GM19193 (cell line): ENCODE data around the gene PIK3R2.
A peak's percentile ranks its signal among the peaks of the same experiment; 100 is the strongest.

ENCODE experiments used
- POLR2A ChIP-seq: IDR thresholded peaks from 4 replicates; pipeline ENCODE4 v1.6.1; 2011; ENCODE audit not compliant: insufficient read depth, insufficient read length; ENCODE audit errors: extremely low read depth

PIK3R2 gene

DNA sequence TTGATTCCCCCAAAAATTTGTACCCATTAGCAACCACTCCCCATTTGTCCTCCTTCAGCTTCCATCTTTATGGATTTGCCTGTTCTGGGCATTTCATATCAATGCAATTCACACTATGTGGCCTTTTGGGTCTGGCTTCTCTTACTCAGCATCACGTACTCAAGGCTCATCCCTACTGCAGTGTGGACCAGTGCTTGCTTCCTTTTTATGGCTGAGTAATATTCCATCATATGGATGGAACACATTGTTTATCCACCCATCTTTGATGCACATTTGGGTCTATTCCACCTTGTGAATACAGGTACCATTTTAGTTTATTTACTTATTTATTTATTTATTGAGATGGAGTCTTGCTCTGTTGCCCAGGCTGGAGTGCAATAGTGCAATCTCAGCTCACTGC, 12.5 kb upstream of the PIK3R2 start:
- no peak for TF ChIP-seq POLR2A

DNA sequence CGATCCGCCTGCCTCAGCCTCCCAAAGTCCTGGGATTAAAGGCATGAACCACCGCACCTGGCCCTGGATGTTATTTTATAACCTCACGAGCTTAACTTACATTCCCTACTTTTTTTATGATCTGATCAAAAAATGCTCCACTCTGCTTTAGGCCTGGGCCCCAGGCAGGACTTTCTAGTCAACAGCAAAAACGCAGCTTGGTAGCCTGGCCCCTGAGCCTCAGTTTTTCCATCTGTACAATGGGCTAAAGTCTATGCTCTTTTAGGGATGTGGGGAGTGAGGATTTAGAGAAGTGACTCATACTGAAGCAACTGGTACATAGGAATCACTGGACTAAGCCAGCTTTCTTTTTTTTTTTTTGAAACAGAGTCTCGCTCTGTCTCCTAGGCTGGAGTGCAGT, 11.9 kb upstream of the PIK3R2 start:
- no peak for TF ChIP-seq POLR2A

GRCh38 chr19:18143902-18144301, 9.1 kb upstream of the PIK3R2 start:
- TF ChIP-seq POLR2A = no peak

- TF ChIP-seq POLR2A = no peak
Observed at GRCh38 chr19:18144361-18144760, 8.6 kb upstream of the PIK3R2 start.

GRCh38 chr19:18144906-18145305, 8.1 kb upstream of the PIK3R2 start:
- TF ChIP-seq POLR2A = no peak

GRCh38 chr19:18145391-18145999, 7.5 kb upstream of the PIK3R2 start:
- no peak for TF ChIP-seq POLR2A

DNA sequence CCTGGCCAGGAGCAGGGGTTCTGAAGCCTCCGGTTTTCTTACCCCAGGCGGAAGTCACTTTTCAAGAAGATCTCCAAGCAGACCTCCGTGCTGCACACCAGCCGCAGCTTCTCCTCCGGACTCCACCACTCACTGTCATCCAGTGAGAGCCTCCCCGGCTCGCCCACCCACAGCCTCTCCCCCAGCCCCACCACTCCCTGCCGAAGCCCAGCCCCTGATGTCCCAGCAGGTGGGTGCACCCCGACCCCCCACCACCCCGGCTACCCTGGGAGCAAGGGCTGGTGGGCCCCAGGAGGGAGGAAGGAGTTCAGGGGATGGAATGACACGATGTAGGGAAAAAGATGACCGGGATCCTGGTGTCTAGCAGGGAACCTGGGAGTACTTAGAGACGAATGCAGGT, 5.6 kb upstream of the PIK3R2 start:
- no peak for TF ChIP-seq POLR2A

- no peak for TF ChIP-seq POLR2A
Observed at GRCh38 chr19:18149596-18149975, 3.4 kb upstream of the PIK3R2 start.

DNA sequence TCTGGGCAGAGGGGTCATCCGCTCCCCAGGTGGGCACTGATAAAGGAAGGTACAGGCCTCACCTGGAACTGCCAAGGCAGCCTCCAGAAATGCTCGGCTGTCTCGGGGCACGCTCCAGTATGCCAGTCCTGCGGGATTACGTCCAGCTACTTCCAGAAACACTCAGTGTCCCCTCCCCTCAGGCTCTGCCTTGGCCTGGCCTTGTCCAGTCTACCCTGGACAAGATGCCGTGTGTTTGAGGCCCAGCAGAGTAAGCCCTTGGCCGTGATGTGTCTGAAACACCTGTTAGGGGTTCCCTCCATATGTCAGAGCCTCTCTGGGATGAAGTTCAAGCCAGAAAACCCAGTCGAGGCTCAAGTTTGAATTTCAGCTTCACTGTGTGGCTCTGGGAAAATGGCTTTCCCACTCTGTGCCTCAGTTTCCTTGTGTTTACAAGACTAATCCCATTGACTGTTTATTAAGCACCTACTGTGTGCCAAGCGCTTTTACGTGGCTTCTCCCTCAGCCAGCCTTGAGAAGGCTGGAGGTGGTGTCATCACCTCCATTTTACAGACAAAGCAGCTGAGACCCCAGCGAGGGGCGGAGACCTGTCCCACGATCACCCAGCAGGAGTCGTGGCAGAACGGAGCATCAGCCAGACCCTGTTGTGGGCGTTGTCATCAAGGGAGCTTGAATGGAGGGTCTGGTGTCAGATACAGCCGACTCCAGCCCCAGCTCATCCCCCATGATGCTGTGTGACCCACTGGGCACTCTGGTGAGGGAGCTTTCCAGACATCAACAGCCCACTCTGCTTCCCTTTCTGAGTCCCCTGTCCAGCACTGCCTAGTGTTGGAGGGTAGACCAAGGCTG, 2.0 kb upstream of the PIK3R2 start:
- no peak for TF ChIP-seq POLR2A

DNA sequence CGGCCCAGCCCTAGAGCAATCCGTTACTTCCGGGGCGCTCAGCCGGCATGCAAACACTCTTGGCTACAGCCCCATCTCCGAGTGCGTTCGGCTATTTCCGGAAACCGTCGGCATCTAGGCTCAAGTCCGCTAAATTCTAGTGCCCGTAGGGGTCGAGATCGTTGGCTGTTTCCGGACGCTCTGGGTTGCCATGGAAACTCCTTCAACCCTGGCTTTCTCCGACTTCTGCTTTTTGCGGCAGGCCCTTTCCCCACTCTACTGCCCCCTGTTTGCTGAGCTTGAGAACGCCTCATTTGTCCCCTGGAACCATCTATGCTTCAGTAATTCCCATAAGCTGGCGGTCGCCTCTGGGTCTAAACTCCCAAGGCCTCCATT, 534 bp upstream of the PIK3R2 start:
- peak; percentile 61 for TF ChIP-seq POLR2A

- TF ChIP-seq POLR2A = no peak
Observed at GRCh38 chr19:18153556-18154134, 682 bp downstream of the PIK3R2 start.

DNA sequence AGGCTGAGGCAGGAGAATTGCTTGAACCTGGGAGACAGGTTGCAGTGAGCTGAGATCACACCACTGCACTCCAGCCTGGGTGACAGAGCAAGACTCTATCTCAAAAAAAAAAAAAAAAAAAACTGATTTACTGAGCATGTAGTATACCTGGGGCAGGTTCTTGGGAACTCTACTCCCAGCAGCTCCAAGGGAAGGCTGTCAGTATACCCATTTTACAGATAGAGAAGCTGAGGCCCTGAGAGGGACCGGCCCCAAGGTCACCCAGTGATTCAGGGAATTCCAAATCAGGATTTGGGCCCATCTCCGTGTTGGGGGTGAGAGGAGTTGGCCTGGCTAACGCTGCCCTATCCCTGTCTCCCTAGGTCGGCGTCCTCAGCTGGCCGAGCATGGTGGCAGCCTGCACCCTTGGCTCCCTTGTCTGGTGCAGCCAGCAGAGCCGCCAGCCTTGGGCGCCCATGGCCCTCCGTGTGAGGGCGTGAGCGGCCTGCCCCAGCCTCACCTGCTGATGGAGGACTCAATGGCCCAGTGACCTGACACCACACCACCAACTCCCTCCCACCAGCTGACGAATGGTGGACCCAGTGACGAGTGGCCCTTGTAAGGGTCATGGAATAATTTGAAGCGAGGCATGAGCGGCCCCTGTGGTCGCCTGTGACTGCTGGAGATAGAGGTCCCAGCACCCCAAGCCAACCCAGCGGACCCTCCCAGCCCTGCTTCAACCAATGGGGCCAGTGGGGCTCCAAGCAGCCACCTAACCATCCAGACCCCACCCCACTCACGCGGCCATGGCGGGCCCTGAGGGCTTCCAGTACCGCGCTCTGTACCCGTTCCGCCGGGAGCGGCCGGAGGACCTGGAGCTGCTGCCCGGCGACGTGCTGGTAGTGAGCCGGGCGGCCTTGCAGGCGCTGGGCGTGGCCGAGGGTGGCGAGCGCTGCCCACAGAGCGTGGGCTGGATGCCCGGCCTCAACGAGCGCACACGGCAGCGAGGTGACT, 2.4 kb downstream of the PIK3R2 start:
- TF ChIP-seq POLR2A = no peak

DNA sequence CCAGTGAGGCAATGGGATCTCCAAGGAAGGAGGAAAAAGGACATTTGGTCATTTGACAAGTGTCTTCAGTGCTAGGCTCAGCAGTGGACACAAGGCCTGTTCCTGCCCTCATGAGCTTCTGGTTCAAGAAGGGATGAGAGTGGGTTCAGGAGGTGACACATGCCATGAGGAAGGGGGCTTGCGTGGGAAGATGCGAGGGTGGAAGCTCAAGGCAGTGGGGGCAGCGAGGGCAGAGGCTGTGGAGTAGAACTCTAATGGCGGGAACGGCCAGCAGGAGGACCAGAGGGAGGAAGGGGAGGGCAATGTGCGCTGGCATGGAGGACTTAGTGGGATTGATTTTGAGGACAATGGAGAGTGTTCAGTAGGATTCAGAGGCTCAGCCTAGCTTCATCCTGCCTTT, 3.3 kb downstream of the PIK3R2 start:
- no peak for TF ChIP-seq POLR2A

DNA sequence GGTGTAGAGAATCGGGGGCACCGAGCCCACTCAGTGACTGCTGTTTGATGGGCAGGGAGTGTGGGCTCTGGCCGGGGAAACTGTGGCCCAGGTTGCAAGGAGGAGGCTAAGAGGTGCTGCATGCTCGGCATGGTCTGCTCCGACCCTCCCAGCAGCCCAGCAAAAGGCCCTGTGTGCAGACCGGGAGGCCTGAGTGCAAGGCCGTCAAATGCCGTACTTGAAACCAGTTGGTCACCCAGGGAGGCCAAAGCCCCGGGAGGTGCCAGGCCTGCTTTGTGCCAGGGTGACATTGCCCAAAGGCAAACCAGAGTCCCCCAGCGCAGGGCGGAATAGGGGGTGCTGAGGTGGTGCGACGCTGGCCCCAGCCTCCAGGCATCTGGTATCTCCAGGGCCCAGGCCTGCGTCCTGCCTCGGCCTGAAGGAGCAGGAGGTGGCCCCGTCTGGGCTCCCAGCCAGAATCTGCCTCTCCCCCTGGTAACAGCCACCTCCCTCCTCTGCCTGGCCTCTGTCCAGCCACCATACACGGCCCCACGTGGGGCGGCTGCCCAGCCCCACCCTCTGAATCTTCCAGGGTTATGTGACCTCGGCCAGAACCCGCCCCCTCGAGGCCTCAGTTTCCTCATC, 4.0 kb downstream of the PIK3R2 start:
- TF ChIP-seq POLR2A = no peak
